GM23248 (cell line): ENCODE results near the gene PRR5L.

ENCODE experiments used
- EZH2 ChIP-seq: fragments of 200-600 bp; sonication (generic); IDR thresholded peaks from 2 replicates; pipeline ENCODE4 v1.6.1; 2018; ENCODE audit warnings: antibody characterized with exemption, mild to moderate bottlenecking; ENCODE audit not compliant: insufficient read depth, poor library complexity, severe bottlenecking
- EZH2phosphoT487 ChIP-seq: fragments of 200-600 bp; sonication (generic); IDR thresholded peaks from 2 replicates; pipeline ENCODE4 v1.6.1; 2018; ENCODE audit warnings: antibody characterized with exemption, moderate library complexity, mild to moderate bottlenecking, low read depth; ENCODE audit not compliant: insufficient read depth

DNA sequence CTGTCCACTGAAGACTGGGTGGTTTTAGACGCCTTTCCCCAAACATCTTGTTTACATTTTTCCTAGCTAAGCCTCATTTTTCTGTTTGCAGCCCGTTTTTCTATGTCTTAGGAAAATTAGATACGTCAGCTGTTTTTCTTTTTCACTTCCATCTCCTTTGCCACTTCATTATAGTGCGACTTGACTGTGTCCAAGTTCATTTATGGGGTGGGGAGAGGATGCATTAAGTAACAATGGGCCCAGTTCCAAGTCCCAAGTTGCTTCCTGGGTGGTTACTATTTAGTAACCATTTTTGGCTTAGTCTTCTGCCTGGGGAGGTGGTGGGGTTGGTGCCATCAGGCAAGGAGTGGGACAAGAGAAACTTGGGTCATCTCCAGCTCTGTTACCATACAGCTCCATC is 131.0 kb downstream of the PRR5L start:
- TF ChIP-seq EZH2phosphoT487 (no peak), EZH2 (no peak)
